Naive thymus-derived CD8-positive, alpha-beta T cell (primary cell): ENCODE data around the gene IMP4. TPM values are rescaled to one million over a fixed set of nuclear protein-coding genes. Genes with fewer than 3 reads are reported as not detected.
A peak's percentile ranks its signal among the peaks of the same experiment; 100 is the strongest.
"Not testable (repeated sequence)": the region's sequence is repeated elsewhere in the genome, so short reads cannot be mapped to it uniquely, and the experiment has no call there.

ENCODE experiments used
- ATAC-seq, 2 donors: fragments of 150-1000 bp; cut with Tn5 transposase in 1 of 2; sonication (Bioruptor Pico), chemical (Tn5 transposase) in 1 of 2; 1 replicate in 1 of 2; 2 replicates in 1 of 2; pipeline ENCODE4 v1.10.0; 2021; ENCODE audit warnings: mild to moderate bottlenecking in 2 of 2, moderate library complexity in 2 of 2
- POLR2A ChIA-PET: fragments of 350-600 bp; sonication (Branson Sonifier 250); formaldehyde crosslinking; loops from one replicate; lab custom pipeline; 2021; ENCODE audit warnings: antibody characterized with exemption; lab: Charles Lee
- DNase-seq, 10 donors: peaks; one replicate each; pipeline versions ENCODE4 v3.0.0 to v3.0.0-alpha.2; 2020 to 2022
- H3K27ac Mint-ChIP-seq, 10 donors: one replicate each; pipeline ENCODE4 v1.8.0; 2020 to 2022; ENCODE audit warnings: mild to moderate bottlenecking in 10 of 10, mixed read lengths in 10 of 10, moderate library complexity in 4 of 10, inconsistent platforms in 1 of 10
- H3K27me3 Mint-ChIP-seq, 5 donors: one replicate each; pipeline ENCODE4 v1.8.0; 2021 to 2022; ENCODE audit warnings: mixed read lengths in 5 of 5
- H3K36me3 Mint-ChIP-seq, 3 donors: one replicate each; pipeline ENCODE4 v1.8.0; 2020 to 2022; ENCODE audit warnings: mixed read lengths in 3 of 3, mild to moderate bottlenecking in 2 of 3, inconsistent platforms in 1 of 3
- H3K4me1 Mint-ChIP-seq, 4 donors: one replicate each; pipeline ENCODE4 v1.8.0; 2021 to 2022; ENCODE audit warnings: mixed read lengths in 4 of 4
- H3K4me3 Mint-ChIP-seq, 10 donors: one replicate each; pipeline ENCODE4 v1.8.0; 2020 to 2022; ENCODE audit warnings: mild to moderate bottlenecking in 10 of 10, mixed read lengths in 10 of 10, moderate library complexity in 6 of 10, inconsistent platforms in 1 of 10
- H3K9me3 Mint-ChIP-seq, 9 donors: one replicate each; pipeline ENCODE4 v1.8.0; 2020 to 2022; ENCODE audit warnings: mixed read lengths in 9 of 9, mild to moderate bottlenecking in 3 of 9, inconsistent platforms in 1 of 9, moderate library complexity in 1 of 9
- polyA plus RNA-seq, 3 donors: library from polyadenylated mRNA; unstranded; fragments of 300-500 nt; fragmentation: Illumina TruSeq; gene quantifications; one replicate each; pipeline ENCODE4 v1.2.3, GENCODE V29; 2021
- total RNA-seq, 8 experiments: library from RNA in 2 of 8; stranded (reverse) in 2 of 8; gene quantifications; one replicate each; pipeline ENCODE4 v1.2.3 and lab custom pipeline; 2021 to 2026

The IMP4 gene
- total and polyA plus RNA-seq, 5 experiments from 2014 or later = 58.4 to 99.6 (median 94.0) TPM

DNA sequence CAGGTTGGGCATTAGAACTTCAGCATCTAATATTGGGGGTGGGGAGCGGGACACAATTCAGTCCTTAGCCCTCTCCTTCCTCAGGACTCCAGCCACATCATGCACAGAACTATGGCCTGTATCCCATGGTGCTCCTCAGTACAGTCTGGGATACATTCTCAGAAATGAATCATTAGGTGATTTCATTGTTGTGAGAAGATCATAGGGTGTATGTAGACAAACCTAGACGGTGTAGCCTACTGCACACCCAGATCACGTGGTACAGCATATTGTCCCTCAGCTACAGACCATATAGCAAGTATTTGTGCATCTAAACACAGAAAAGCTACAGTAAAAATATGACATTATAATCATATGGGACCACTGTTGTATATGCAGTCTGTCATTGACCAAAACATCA is 23.2 kb upstream of the IMP4 start:
- Mint-ChIP-seq H3K36me3 (no peaks in the 10 kb centered on the region), H3K27ac (no peak overlapping the region), H3K4me1 (no peaks in the 10 kb centered on the region), H3K4me3 (no peak overlapping the region), H3K9me3 (no peaks in the 10 kb centered on the region), H3K27me3 (peaks cover 9 to 47% (median 23%) of the 10 kb centered on the region in 5 donors)
- DNase-seq (no peak), ATAC-seq (no peak)
- POLR2A ChIA-PET = no interaction called here

DNA sequence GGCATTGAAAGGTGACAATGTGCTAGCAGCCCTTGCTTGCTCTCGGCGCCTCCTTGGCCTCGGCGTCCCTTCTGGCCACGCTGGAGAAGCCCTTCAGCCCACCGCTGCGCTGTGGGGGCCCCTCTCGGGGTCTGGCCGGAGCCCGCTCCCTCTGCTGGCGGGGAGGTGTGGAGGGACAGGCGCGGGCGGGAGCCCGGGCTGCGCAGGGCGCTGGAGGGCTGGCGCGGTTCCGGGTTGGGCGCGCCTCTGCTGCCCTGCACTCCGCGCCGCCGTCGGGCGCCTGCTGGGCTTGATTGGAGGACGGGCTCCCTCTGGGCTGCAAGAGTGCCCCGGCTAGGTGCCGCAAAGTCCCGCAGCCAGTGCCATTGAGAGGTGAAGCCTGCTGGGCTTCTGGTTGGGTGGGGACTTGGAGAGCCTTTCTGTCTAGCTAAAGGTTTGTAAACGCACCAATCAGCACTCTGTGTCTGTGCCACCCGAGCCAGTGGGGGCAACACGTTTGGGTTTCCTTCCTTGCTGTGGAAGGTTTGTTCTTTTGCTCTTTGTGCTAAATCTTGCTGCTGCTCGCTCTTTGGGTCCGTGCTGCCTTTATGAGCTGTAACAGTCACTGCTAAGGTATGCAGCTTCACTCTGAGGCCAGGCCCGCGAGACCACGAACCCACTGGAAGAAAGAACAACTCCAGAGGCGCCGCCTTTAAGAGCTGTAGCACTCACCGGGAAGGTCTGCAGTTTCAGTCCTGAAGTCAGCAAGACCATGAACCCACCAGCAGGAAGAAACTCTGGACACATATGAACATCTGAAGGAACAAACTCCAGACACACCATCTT is 14.8 kb upstream of the IMP4 start:
- Mint-ChIP-seq H3K4me3 (no peak overlapping the region), H3K27me3 (peaks cover 25 to 63% (median 41%) of the 10 kb centered on the region in 5 donors), H3K36me3 (no peaks in the 10 kb centered on the region), H3K4me1 (peaks cover 0 to 6% (median 2%) of the 10 kb centered on the region in 4 donors), H3K9me3 (no peaks in the 10 kb centered on the region), H3K27ac (no peak overlapping the region)
- ATAC-seq (no peak), DNase-seq (no peak)
- POLR2A ChIA-PET = no interaction called here

DNA sequence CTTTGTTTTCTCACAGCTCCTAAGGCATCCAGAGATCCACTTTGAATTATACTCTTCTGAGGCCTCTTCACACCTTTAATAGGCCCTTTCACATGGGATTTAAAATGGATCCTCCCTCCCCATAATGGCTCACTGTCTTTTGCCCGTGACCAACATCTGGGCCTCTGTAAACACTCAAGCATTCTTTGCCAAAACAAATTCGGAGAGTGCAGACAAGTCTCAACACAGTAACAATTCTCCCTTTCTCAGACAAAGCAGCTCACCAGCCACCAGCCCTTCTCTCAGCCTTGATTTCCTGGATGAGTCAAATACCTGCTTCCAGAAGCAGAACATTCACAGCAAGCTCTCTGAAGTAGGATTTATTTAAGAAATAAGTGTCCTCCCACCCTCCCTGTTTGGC is 14.0 kb upstream of the IMP4 start:
- no peaks in the 10 kb centered on the region for H3K36me3 Mint-ChIP-seq
- H3K4me1 Mint-ChIP-seq = peaks cover 0 to 6% (median 2%) of the 10 kb centered on the region in 4 donors
- no peaks in the 10 kb centered on the region for H3K9me3 Mint-ChIP-seq
- POLR2A ChIA-PET = no interaction called here
- peaks cover 25 to 57% (median 42%) of the 10 kb centered on the region in 5 donors for H3K27me3 Mint-ChIP-seq
- DNase-seq (no peak), ATAC-seq (no peak)
- no peak overlapping the region for H3K27ac Mint-ChIP-seq
- H3K4me3 Mint-ChIP-seq = no peak overlapping the region

GRCh38 chr2:130332271-130333073 is 10.2 kb upstream of the IMP4 start:
- peak overlapping the region in 2 of 10 donors; percentile 17 to 38 for H3K27ac Mint-ChIP-seq
- peak overlapping the region in 7 of 10 donors; percentile 26 to 70 (median 55) for H3K4me3 Mint-ChIP-seq
- no peaks in the 10 kb centered on the region for H3K9me3 Mint-ChIP-seq
- POLR2A ChIA-PET = interaction anchor here (2.0 to 2.6 kb wide), 2 partner anchors 10 to 151 kb away, joined by 7 to 14 read pairs; partner anchors contain the start of genes IMP4, MZT2B and SMPD4
- H3K27me3 Mint-ChIP-seq = peaks cover 19 to 35% (median 25%) of the 10 kb centered on the region in 5 donors
- DNase-seq = peak; percentile 47 to 83 (median 62)
- ATAC-seq = peak; percentile 89 to 97
- H3K4me1 Mint-ChIP-seq = peaks cover 0 to 6% (median 2%) of the 10 kb centered on the region in 4 donors
- peaks cover 0 to 5% (median 0%) of the 10 kb centered on the region in 3 donors for H3K36me3 Mint-ChIP-seq

GRCh38 chr2:130333253-130333652 is 9.4 kb upstream of the IMP4 start:
- POLR2A ChIA-PET = interaction anchor here (2.0 to 2.6 kb wide), 2 partner anchors 9 to 151 kb away, joined by 7 to 14 read pairs; partner anchors contain the start of genes IMP4, MZT2B and SMPD4
- H3K4me1 Mint-ChIP-seq, H3K9me3 Mint-ChIP-seq, DNase-seq, ATAC-seq, H3K4me3 Mint-ChIP-seq, H3K27ac Mint-ChIP-seq: not testable (repeated sequence)
- peaks cover 19 to 32% (median 23%) of the 10 kb centered on the region in 5 donors for H3K27me3 Mint-ChIP-seq
- peaks cover 0 to 12% (median 0%) of the 10 kb centered on the region in 3 donors for H3K36me3 Mint-ChIP-seq

- POLR2A ChIA-PET = no interaction called here
- peaks cover 12 to 25% (median 16%) of the 10 kb centered on the region in 5 donors for H3K27me3 Mint-ChIP-seq
These were observed 8.7 kb upstream of the IMP4 start for GRCh38 chr2:130334026-130334425.

GRCh38 chr2:130335226-130335625 is 7.5 kb upstream of the IMP4 start:
- H3K4me3 Mint-ChIP-seq = no peak overlapping the region
- ATAC-seq = no peak
- peaks cover 5 to 11% (median 9%) of the 10 kb centered on the region in 4 donors for H3K4me1 Mint-ChIP-seq
- POLR2A ChIA-PET = no interaction called here
- H3K27ac Mint-ChIP-seq = no peak overlapping the region
- H3K27me3 Mint-ChIP-seq = peaks cover 10 to 20% (median 12%) of the 10 kb centered on the region in 5 donors
- H3K9me3 Mint-ChIP-seq = no peaks in the 10 kb centered on the region
- H3K36me3 Mint-ChIP-seq = peaks cover 0 to 32% (median 5%) of the 10 kb centered on the region in 3 donors
- DNase-seq = no peak

More at GRCh38 chr2:130334026-130334425, 8.7 kb upstream of the IMP4 start:
- DNase-seq (no peak), ATAC-seq (no peak)
- Mint-ChIP-seq H3K4me3 (no peak overlapping the region), H3K27ac (no peak overlapping the region), H3K9me3 (no peaks in the 10 kb centered on the region), H3K36me3 (peaks cover 0 to 20% (median 5%) of the 10 kb centered on the region in 3 donors), H3K4me1 (peaks cover 0 to 6% (median 2%) of the 10 kb centered on the region in 4 donors)

DNA sequence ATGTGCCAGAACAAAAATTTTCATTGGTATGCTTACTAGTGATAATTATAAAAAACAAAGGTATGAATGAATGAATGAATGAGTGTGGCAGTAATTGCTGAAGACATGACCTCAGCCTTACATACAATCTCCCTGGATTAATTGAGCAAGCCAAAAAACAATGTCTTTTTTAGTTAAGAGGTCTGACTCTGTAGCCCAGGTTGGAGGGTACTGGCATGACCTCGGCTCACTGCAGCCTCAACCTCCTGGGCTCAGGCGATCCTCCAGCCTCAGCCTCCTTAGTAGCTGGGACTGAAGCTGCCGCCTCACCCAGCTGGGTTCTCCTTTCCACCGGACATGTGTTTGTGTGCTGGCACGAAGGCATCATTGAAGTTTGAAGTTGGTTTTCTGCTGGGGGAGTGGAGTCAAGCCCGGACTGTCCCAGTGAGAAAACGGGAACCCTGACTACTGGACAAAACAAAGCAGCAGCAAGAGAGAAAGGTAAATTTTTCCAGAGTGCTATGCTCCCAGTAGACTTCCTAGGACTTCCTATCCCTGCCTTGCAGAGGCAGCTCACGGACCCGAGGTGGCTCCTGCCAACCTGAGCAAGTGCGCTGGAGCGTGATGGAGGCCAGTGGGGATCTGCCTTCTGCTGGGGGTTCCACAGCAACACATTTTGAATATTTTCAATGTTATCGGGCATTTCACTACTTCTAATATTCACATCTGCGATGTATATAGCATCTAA is 6.4 kb upstream of the IMP4 start:
- H3K27me3 Mint-ChIP-seq = peaks cover 3 to 14% (median 9%) of the 10 kb centered on the region in 5 donors
- H3K9me3 Mint-ChIP-seq = no peaks in the 10 kb centered on the region
- H3K4me3 Mint-ChIP-seq = no peak overlapping the region
- peak overlapping the region in 6 of 10 donors; percentile 5 to 52 (median 36) for H3K27ac Mint-ChIP-seq
- H3K4me1 Mint-ChIP-seq = peaks cover 14 to 20% (median 17%) of the 10 kb centered on the region in 4 donors
- no peak for ATAC-seq
- DNase-seq = no peak
- POLR2A ChIA-PET = no interaction called here
- peaks cover 0 to 36% (median 5%) of the 10 kb centered on the region in 3 donors for H3K36me3 Mint-ChIP-seq

- H3K4me1 Mint-ChIP-seq = peaks cover 19 to 26% (median 23%) of the 10 kb centered on the region in 4 donors
- DNase-seq = peak in 4 of 10 donors; percentile 21 to 51 (median 26)
- H3K27me3 Mint-ChIP-seq = peaks cover 0 to 7% (median 6%) of the 10 kb centered on the region in 5 donors
- peaks cover 0 to 36% (median 5%) of the 10 kb centered on the region in 3 donors for H3K36me3 Mint-ChIP-seq
- ATAC-seq = no peak
- POLR2A ChIA-PET = no interaction called here
- H3K4me3 Mint-ChIP-seq = peak overlapping the region in 4 of 10 donors; percentile 26 to 79 (median 54)
- H3K9me3 Mint-ChIP-seq = no peaks in the 10 kb centered on the region
- peak overlapping the region in 7 of 10 donors; percentile 13 to 86 (median 55) for H3K27ac Mint-ChIP-seq
These were observed 5.6 kb upstream of the IMP4 start for GRCh38 chr2:130336877-130337734.

- Mint-ChIP-seq H3K27me3 (peaks cover 0 to 1% (median 0%) of the 10 kb centered on the region in 5 donors), H3K4me3 (no peak overlapping the region), H3K36me3 (peaks cover 0 to 38% (median 5%) of the 10 kb centered on the region in 3 donors), H3K27ac (peak overlapping the region in 4 of 10 donors; percentile 13 to 59 (median 38)), H3K4me1 (peaks cover 22 to 26% (median 24%) of the 10 kb centered on the region in 4 donors), H3K9me3 (no peaks in the 10 kb centered on the region)
- ATAC-seq (no peak), DNase-seq (no peak)
- POLR2A ChIA-PET = no interaction called here
These were observed 4.9 kb upstream of the IMP4 start for GRCh38 chr2:130337735-130338325.
